Measurements from ENCODE around the gene IRF1.

Gene IRF1

DNA sequence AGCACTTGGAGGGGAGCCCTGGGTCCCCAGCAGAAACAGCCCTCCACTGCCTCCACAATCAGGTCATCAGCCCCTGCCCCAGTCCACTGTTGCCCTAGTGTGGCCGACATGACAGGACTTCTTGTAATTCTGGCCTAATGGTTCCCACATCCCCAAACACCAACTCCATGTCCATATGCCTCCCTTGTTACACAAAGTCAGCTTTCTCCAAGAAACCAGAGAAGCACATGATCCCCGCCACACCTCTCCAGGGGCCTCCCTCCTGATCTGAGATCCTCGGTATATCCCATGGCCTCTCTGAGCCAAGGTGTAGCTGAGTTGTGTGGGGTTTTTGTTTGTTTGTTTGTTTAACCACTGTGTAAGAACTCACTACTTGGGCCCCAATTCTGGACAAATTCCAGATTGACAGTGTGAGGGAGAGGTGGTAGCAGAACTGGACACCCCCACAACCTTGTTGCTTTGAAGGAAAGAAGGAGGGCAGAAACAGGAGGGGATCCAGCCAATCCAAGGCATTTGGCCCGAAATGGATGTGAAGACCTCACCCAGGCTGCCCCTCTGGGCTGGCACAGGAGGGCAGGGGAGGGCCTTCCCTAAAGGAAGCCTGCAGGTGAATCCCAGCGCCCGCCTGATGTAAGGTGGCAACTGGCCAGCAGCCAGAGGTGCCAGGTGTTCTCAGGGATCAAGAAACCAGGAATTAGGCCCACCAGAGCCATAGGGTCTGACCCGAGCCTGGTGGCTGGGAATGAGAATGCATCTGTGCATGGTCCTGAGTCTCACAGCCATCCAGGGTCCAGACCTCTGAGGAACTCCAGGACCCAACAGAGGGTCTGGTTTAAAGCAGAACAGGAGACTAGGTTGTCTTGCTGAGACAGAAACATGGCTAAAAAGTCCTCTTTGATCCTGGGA lies 13.4 kb downstream of the IRF1 start:
- TF ChIP-seq EP300 (IDR thresholded peaks at IDR 0.05; ENCODE audit: borderline replicate concordance) (no peak), CEBPB (IDR thresholded peaks at IDR 0.05) (no peak), YY1 (IDR thresholded peaks at IDR 0.05; ENCODE audit: low read depth) (no peak), NFIC (IDR thresholded peaks at IDR 0.05) (no peak)
- TF ChIP-seq, protein P1, sequence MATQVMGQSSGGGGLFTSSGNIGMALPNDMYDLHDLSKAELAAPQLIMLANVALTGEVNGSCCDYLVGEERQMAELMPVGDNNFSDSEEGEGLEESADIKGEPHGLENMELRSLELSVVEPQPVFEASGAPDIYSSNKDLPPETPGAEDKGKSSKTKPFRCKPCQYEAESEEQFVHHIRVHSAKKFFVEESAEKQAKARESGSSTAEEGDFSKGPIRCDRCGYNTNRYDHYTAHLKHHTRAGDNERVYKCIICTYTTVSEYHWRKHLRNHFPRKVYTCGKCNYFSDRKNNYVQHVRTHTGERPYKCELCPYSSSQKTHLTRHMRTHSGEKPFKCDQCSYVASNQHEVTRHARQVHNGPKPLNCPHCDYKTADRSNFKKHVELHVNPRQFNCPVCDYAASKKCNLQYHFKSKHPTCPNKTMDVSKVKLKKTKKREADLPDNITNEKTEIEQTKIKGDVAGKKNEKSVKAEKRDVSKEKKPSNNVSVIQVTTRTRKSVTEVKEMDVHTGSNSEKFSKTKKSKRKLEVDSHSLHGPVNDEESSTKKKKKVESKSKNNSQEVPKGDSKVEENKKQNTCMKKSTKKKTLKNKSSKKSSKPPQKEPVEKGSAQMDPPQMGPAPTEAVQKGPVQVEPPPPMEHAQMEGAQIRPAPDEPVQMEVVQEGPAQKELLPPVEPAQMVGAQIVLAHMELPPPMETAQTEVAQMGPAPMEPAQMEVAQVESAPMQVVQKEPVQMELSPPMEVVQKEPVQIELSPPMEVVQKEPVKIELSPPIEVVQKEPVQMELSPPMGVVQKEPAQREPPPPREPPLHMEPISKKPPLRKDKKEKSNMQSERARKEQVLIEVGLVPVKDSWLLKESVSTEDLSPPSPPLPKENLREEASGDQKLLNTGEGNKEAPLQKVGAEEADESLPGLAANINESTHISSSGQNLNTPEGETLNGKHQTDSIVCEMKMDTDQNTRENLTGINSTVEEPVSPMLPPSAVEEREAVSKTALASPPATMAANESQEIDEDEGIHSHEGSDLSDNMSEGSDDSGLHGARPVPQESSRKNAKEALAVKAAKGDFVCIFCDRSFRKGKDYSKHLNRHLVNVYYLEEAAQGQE (IDR thresholded peaks at IDR 0.05; ENCODE audit: low read depth), result no peak
- TF ChIP-seq, protein P2, sequence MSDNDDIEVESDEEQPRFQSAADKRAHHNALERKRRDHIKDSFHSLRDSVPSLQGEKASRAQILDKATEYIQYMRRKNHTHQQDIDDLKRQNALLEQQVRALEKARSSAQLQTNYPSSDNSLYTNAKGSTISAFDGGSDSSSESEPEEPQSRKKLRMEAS (IDR thresholded peaks at IDR 0.05), result no peak

- TF ChIP-seq CREB1 (IDR thresholded peaks at IDR 0.05; ENCODE audit: low read depth) (no peak), NFIC (IDR thresholded peaks at IDR 0.05) (no peak), EGR1 (IDR thresholded peaks at IDR 0.05) (no peak), EP300 (IDR thresholded peaks at IDR 0.05; ENCODE audit: borderline replicate concordance) (no peak), FOXM1 (IDR thresholded peaks at IDR 0.05; ENCODE audit: borderline replicate concordance, low read depth) (no peak), RAD21 (IDR thresholded peaks at IDR 0.05; ENCODE audit: low read depth) (no peak), TEAD4 (IDR thresholded peaks at IDR 0.05) (no peak), ZBTB7A (IDR thresholded peaks at IDR 0.05; ENCODE audit: low read depth) (no peak), USF1 (IDR thresholded peaks at IDR 0.05) (no peak), TAF1 (IDR thresholded peaks at IDR 0.05; ENCODE audit: low read depth) (no peak), YY1 (IDR thresholded peaks at IDR 0.05; ENCODE audit: low read depth) (no peak), TCF12 (IDR thresholded peaks at IDR 0.05; ENCODE audit: low read depth) (no peak), CEBPB (IDR thresholded peaks at IDR 0.05) (no peak)
- TF ChIP-seq, protein P2 (IDR thresholded peaks at IDR 0.05), result no peak
- TF ChIP-seq, protein P1 (IDR thresholded peaks at IDR 0.05; ENCODE audit: low read depth), result no peak
These were observed 14.3 kb downstream of the IRF1 start for GRCh38 chr5:132475987-132476875.

DNA sequence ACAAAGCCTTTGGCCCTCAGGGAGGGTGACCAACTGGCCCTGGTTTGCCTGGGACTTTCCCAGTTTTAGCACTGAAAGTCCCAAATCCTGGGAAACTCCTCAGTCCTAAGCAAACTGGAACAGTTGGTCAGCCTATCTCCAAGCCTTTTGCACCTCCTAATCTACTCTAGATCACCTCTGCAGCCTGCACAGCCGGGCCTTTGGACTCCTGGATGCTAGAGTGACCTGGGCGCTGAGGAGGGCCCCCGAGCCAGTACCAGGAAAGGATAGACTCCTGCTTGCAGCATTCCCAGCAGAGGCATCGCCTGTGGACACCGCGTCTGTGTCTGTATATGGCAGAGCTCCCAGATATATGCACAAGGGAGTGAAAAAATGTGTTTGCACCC lies 15.1 kb downstream of the IRF1 start:
- no peak for TF ChIP-seq TEAD4 (IDR thresholded peaks at IDR 0.05)

DNA sequence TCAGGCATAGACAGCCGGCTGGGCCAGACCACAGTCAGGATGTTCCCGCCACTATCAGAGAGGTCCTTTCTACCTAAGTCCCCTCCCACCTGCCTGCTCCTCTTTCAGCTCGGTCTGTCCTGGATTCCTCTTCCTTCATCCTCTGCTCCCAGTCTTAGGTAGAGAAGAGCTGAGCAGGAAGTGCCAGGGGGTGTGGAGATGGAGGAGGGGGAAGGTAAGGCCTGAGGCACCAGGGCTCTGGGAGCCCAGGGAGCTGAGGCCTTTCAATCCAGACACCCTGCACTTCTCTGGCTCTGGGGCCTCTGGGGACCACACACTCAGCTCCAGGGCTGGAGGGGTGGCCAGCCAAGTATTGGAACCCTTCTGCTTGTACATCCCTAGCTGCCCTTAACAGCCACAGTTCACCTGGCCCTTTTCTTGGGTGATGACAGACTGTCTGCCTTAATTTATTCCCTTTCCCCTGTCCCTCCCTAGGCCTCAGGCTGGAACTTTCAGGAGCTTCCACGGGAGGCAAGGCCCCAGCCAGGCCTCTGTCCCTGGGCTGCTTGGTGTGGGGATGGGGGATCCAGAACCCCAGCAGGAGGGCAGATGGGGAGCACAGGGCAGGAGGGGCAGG lies 15.6 kb downstream of the IRF1 start:
- no peak for TF ChIP-seq NFIC (IDR thresholded peaks at IDR 0.05)
- TF ChIP-seq CREB1 (IDR thresholded peaks at IDR 0.05; ENCODE audit: low read depth), result no peak
- no peak for TF ChIP-seq EGR1 (IDR thresholded peaks at IDR 0.05)
- no peak for TF ChIP-seq TCF12 (IDR thresholded peaks at IDR 0.05; ENCODE audit: low read depth)
- no peak for TF ChIP-seq YY1 (IDR thresholded peaks at IDR 0.05; ENCODE audit: low read depth)
- no peak for TF ChIP-seq FOXM1 (IDR thresholded peaks at IDR 0.05; ENCODE audit: borderline replicate concordance, low read depth)
- no peak for TF ChIP-seq RAD21 (IDR thresholded peaks at IDR 0.05; ENCODE audit: low read depth)
- TF ChIP-seq TAF1 (IDR thresholded peaks at IDR 0.05; ENCODE audit: low read depth), result no peak
- TF ChIP-seq ZBTB7A (IDR thresholded peaks at IDR 0.05; ENCODE audit: low read depth), result no peak
- TF ChIP-seq USF1 (IDR thresholded peaks at IDR 0.05), result no peak
- TF ChIP-seq TEAD4 (IDR thresholded peaks at IDR 0.05), result no peak
- TF ChIP-seq, protein P1 (IDR thresholded peaks at IDR 0.05; ENCODE audit: low read depth), result no peak
- TF ChIP-seq, protein P2 (IDR thresholded peaks at IDR 0.05), result no peak
- no peak for TF ChIP-seq CEBPB (IDR thresholded peaks at IDR 0.05)
- no peak for TF ChIP-seq EP300 (IDR thresholded peaks at IDR 0.05; ENCODE audit: borderline replicate concordance)
